H1 (cell line): ENCODE measurements around the gene DAG1. TPM values are rescaled to one million over a fixed set of nuclear protein-coding genes. Genes with fewer than 3 reads are reported as not detected.

Source experiments
- CBX8 ChIP-seq: fragments of 300-800, 300-1000 bp; sonication (generic); IDR thresholded peaks from 2 replicates; pipeline ENCODE4 v1.7.1; 2016; ENCODE audit warnings: low read depth, low read length, borderline replicate concordance
- POLR2AphosphoS5 ChIP-seq: IDR thresholded peaks from 2 replicates; pipeline ENCODE4 v1.6.1; 2011; ENCODE audit warnings: low read depth, low read length
- RNF2 ChIP-seq: fragments of 200-900, 300-1000 bp; sonication (generic); IDR thresholded peaks from 2 replicates; pipeline ENCODE4 v1.7.1; 2016; ENCODE audit warnings: borderline replicate concordance, low read depth, mild to moderate bottlenecking, antibody characterized with exemption, low read length; ENCODE audit not compliant: poor library complexity, severe bottlenecking; ENCODE audit errors: missing control alignments
- RXRA ChIP-seq: IDR thresholded peaks from 2 replicates; pipeline ENCODE4 v1.6.1; 2011; ENCODE audit warnings: low read depth, mild to moderate bottlenecking, low read length, moderate library complexity; ENCODE audit not compliant: insufficient read depth
- SP1 ChIP-seq: IDR thresholded peaks from 2 replicates; pipeline ENCODE4 v1.6.1; 2011; ENCODE audit warnings: low read depth, low read length
- SP4 ChIP-seq: IDR thresholded peaks from 2 replicates; pipeline ENCODE4 v1.6.1; 2012; ENCODE audit warnings: low read length, inconsistent platforms
- TEAD4 ChIP-seq: IDR thresholded peaks from 2 replicates; pipeline ENCODE4 v1.6.1; 2012; ENCODE audit warnings: low read depth, low read length, inconsistent platforms, mixed read lengths
- polyA plus RNA-seq, 7 experiments: library from polyadenylated mRNA; depleted of rRNA in 3 of 7; stranded (reverse) in 5 of 7; unstranded in 2 of 7; fragments of >200 nt in 5 of 7; fragments of 200-250 nt in 2 of 7; gene quantifications; 1 replicate in 5 of 7; 2 replicates in 1 of 7; 4 replicates in 1 of 7; pipeline versions ENCODE4 v1.2.1 to v1.2.3, GENCODE V29; 2011 to 2013; ENCODE audit warnings: missing spikeins in 2 of 7, mixed read lengths in 2 of 7
- total RNA-seq: library from RNA; stranded (reverse); fragmentation: NEBNext Ultra II Directional; extraction: Animal tissue kit (Norgen Biotek cat#: 25700); gene quantifications from 2 replicates; pipeline ENCODE4 v1.2.1, GENCODE V29; 2021

The DAG1 gene
- total and polyA plus RNA-seq, 2 of the 8 experiments (the other 6 are each of a cell fraction or from before 2014, with no cell fraction given): 97.5 to 138 TPM

GRCh38 chr3:49465270-49466034 is 4.6 kb upstream of the DAG1 start (continued):
- no peak for TF ChIP-seq RNF2
- TF ChIP-seq TEAD4: no peak
- TF ChIP-seq SP4: no peak
- TF ChIP-seq SP1: no peak
- TF ChIP-seq CBX8: no peak
- no peak for TF ChIP-seq RXRA
- no peak for TF ChIP-seq POLR2AphosphoS5
- TF ChIP-seq, all 59 proteins: peak for 0
